SK-N-SH treated with all-trans-retinoic acid at 6 μM for 48 hours (cell line): ENCODE results near the gene PIEZO1.

Experiments used
- ATAC-seq: fragments of 200-7000 bp; cut with Tn5 transposase; 3 replicates; pipeline ENCODE4 v1.9.1; 2020; ENCODE audit warnings: mild to moderate bottlenecking, moderate library complexity
- ARNTL ChIP-seq: fragments of 450-650 bp; formaldehyde crosslinking; IDR thresholded peaks from 2 replicates; pipeline ENCODE4 v1.5.0; 2020; ENCODE audit warnings: low read depth, mild to moderate bottlenecking, moderate library complexity, borderline replicate concordance
- BACH2 ChIP-seq: fragments of 250-450 bp; sonication (Bioruptor Pico); IDR thresholded peaks from 2 replicates; pipeline ENCODE4 v1.9.0; 2021; ENCODE audit warnings: mild to moderate bottlenecking, borderline replicate concordance
- CSRNP3 ChIP-seq: fragments of 250-450 bp; sonication (Bioruptor Pico); IDR thresholded peaks from 2 replicates; pipeline ENCODE4 v1.5.1; 2021; ENCODE audit warnings: mild to moderate bottlenecking, moderate library complexity
- ESRRG ChIP-seq: fragments of 250-450 bp; sonication (Bioruptor Pico); IDR thresholded peaks from 2 replicates; pipeline ENCODE4 v1.6.1; 2021; ENCODE audit warnings: mild to moderate bottlenecking
- GLIS3 ChIP-seq: fragments of 250-450 bp; sonication (Bioruptor Pico); IDR thresholded peaks from 2 replicates; pipeline ENCODE4 v1.5.0; 2020; ENCODE audit warnings: mild to moderate bottlenecking, moderate library complexity
- ISL1 ChIP-seq: fragments of 250-450 bp; sonication (Bioruptor Pico); IDR thresholded peaks from 2 replicates; pipeline ENCODE4 v2.1.2; 2022; ENCODE audit warnings: mild to moderate bottlenecking, moderate library complexity
- OSR1 ChIP-seq: fragments of 250-450 bp; sonication (Bioruptor Pico); IDR thresholded peaks from 2 replicates; pipeline ENCODE4 v1.8.0; 2022; ENCODE audit warnings: moderate library complexity, mild to moderate bottlenecking, inconsistent platforms
- PATZ1 ChIP-seq: fragments of 250-450 bp; sonication (Bioruptor Pico); IDR thresholded peaks from 2 replicates; pipeline ENCODE4 v1.8.0; 2020; ENCODE audit warnings: mild to moderate bottlenecking, moderate library complexity, borderline replicate concordance
- POU6F1 ChIP-seq: fragments of 250-450 bp; sonication (Bioruptor Pico); IDR thresholded peaks from 2 replicates; pipeline ENCODE4 v1.8.0; 2021; ENCODE audit warnings: low read depth, mild to moderate bottlenecking, moderate library complexity, borderline replicate concordance
- PPARA ChIP-seq: fragments of 250-450 bp; sonication (Bioruptor Pico); IDR thresholded peaks from 2 replicates; pipeline ENCODE4 v1.5.0; 2020; ENCODE audit warnings: mild to moderate bottlenecking, borderline replicate concordance
- RARB ChIP-seq: fragments of 250-450 bp; sonication (Bioruptor Pico); IDR thresholded peaks from 2 replicates; pipeline ENCODE4 v1.8.0; 2021; ENCODE audit warnings: mild to moderate bottlenecking, moderate library complexity
- SNAI2 ChIP-seq: fragments of 250-450 bp; sonication (Bioruptor Pico); IDR thresholded peaks from 2 replicates; pipeline ENCODE4 v1.5.0; 2020; ENCODE audit warnings: mild to moderate bottlenecking, moderate library complexity
- TCF4 ChIP-seq: fragments of 250-450 bp; sonication (Bioruptor Pico); IDR thresholded peaks from 2 replicates; pipeline ENCODE4 v1.8.0; 2021; ENCODE audit warnings: mild to moderate bottlenecking, moderate library complexity, borderline replicate concordance
- TOX ChIP-seq: fragments of 250-450 bp; sonication (Bioruptor Pico); IDR thresholded peaks from 2 replicates; pipeline ENCODE4 v1.8.0; 2021; ENCODE audit warnings: mild to moderate bottlenecking, moderate library complexity, borderline replicate concordance
- ZFP30 ChIP-seq: fragments of 450-650 bp; formaldehyde crosslinking; IDR thresholded peaks from 2 replicates; pipeline ENCODE4 v1.5.0; 2022; ENCODE audit warnings: mild to moderate bottlenecking, moderate library complexity
- ZNF565 ChIP-seq: fragments of 450-650 bp; formaldehyde crosslinking; conservative IDR thresholded peaks from 2 replicates; pipeline ENCODE4 v1.5.0; 2020; ENCODE audit warnings: low read depth, mild to moderate bottlenecking, moderate library complexity
- ZNF70 ChIP-seq: fragments of 450-650 bp; formaldehyde crosslinking; IDR thresholded peaks from 2 replicates; pipeline ENCODE4 v1.5.0; 2020; ENCODE audit warnings: mild to moderate bottlenecking, moderate library complexity
- ZNF8 ChIP-seq: fragments of 450-650 bp; formaldehyde crosslinking; IDR thresholded peaks from 2 replicates; pipeline ENCODE4 v1.5.0; 2020; ENCODE audit warnings: mild to moderate bottlenecking, moderate library complexity
- TF ChIP-seq, protein P1 (sequence below): fragments of 250-450 bp; sonication (Bioruptor Pico); IDR thresholded peaks from 2 replicates; pipeline ENCODE4 v1.5.1; 2020; ENCODE audit warnings: low read depth, mild to moderate bottlenecking, moderate library complexity
- TF ChIP-seq, protein P2 (sequence below): fragments of 250-450 bp; sonication (Bioruptor Pico); IDR thresholded peaks from 2 replicates; pipeline ENCODE4 v1.5.0; 2020; ENCODE audit warnings: mild to moderate bottlenecking, moderate library complexity

PIEZO1 gene

DNA sequence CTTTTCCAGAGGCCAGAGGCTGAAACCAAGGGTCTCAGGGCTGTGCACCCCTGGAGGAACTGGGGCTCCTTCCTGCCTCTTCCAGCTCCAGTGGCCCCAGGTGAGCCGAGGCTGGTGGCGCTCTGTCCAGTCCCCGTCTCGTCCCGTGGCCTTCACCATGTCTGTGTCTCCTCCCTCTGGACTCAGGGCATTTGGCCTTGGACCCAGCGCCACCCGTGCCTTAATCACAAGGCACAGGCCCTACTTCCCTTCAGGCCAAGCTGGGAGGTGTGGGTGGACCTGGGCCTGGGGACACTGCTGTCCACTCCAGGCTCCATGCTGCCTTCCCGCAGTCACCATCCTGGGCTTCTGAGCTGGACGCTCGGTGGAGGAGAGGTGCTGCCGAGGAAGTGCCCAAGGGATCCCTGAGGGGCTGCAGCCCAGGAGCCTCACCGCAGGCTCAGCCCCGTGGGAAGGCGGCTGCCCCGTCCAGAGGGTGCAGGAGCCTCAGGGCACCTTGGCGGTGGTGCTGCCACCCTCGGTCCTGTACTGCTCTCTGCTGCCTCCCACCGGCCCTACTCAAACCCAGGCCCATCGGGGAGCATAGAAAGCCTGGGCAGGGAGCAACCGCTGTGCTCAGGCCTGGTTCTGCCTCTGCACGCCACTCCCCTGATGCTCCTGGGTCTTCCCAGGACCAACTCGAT, 36.3 kb upstream of the PIEZO1 start:
- no peak for ATAC-seq
- TF ChIP-seq TCF4 (CRISPR knock-in tag) = no peak
- TF ChIP-seq SNAI2 (CRISPR knock-in tag) = no peak
- TF ChIP-seq POU6F1 = no peak
- no peak for TF ChIP-seq GLIS3 (CRISPR knock-in tag)
- TF ChIP-seq, protein P1, sequence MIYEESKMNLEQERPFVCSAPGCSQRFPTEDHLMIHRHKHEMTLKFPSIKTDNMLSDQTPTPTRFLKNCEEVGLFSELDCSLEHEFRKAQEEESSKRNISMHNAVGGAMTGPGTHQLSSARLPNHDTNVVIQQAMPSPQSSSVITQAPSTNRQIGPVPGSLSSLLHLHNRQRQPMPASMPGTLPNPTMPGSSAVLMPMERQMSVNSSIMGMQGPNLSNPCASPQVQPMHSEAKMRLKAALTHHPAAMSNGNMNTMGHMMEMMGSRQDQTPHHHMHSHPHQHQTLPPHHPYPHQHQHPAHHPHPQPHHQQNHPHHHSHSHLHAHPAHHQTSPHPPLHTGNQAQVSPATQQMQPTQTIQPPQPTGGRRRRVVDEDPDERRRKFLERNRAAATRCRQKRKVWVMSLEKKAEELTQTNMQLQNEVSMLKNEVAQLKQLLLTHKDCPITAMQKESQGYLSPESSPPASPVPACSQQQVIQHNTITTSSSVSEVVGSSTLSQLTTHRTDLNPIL (CRISPR knock-in tag) = no peak
- no peak for TF ChIP-seq PATZ1 (CRISPR knock-in tag)
- no peak for TF ChIP-seq OSR1
- TF ChIP-seq ZNF8 = no peak
- TF ChIP-seq TOX (CRISPR knock-in tag) = no peak
- TF ChIP-seq BACH2 = no peak
- no peak for TF ChIP-seq RARB
- no peak for TF ChIP-seq ISL1
- TF ChIP-seq CSRNP3 = no peak
- TF ChIP-seq ZNF565 (CRISPR knock-in tag) = no peak
- TF ChIP-seq, all 23 proteins: peak for 0

DNA sequence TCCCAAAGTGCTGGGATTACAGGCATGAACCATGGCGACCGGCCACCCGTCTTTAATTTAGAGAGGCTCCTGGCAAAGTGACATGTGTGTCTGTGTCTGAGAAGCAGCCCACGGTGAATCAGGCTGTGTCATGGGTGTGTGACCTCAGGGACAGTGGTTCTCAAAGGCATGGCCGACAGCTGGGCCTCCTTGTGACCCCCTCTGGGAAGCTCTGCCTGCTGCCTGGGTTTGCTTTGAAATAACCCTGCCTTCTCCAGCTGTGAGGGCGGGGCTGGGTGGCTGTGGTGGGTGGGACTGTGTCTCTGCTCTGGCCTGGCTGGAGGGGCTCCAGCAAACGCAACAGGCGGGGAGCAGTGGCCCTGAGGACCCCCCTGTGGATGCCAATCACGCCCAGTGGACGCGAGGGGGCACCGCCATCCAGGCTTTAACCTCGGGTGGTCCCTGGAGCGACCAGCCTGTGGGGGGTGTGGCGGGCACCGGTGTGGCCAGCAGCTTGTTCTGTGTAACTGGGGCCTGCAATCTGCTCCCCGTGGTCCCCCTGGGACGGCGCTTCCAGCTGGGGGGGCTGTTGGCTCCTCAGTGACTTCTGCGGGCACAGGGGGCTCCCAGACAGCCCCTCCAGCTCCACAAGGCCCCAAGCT, 35.5 kb upstream of the PIEZO1 start:
- TF ChIP-seq OSR1 (no peak), BACH2 (no peak), PPARA (no peak), GLIS3 (CRISPR knock-in tag) (no peak), TCF4 (CRISPR knock-in tag) (no peak), ARNTL (no peak), ZFP30 (CRISPR knock-in tag) (no peak), ISL1 (no peak), ZNF70 (no peak), ESRRG (CRISPR knock-in tag) (no peak)
- TF ChIP-seq, protein P2, sequence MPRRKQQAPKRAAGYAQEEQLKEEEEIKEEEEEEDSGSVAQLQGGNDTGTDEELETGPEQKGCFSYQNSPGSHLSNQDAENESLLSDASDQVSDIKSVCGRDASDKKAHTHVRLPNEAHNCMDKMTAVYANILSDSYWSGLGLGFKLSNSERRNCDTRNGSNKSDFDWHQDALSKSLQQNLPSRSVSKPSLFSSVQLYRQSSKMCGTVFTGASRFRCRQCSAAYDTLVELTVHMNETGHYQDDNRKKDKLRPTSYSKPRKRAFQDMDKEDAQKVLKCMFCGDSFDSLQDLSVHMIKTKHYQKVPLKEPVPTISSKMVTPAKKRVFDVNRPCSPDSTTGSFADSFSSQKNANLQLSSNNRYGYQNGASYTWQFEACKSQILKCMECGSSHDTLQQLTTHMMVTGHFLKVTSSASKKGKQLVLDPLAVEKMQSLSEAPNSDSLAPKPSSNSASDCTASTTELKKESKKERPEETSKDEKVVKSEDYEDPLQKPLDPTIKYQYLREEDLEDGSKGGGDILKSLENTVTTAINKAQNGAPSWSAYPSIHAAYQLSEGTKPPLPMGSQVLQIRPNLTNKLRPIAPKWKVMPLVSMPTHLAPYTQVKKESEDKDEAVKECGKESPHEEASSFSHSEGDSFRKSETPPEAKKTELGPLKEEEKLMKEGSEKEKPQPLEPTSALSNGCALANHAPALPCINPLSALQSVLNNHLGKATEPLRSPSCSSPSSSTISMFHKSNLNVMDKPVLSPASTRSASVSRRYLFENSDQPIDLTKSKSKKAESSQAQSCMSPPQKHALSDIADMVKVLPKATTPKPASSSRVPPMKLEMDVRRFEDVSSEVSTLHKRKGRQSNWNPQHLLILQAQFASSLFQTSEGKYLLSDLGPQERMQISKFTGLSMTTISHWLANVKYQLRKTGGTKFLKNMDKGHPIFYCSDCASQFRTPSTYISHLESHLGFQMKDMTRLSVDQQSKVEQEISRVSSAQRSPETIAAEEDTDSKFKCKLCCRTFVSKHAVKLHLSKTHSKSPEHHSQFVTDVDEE (CRISPR knock-in tag) = no peak
- TF ChIP-seq, protein P1 (CRISPR knock-in tag) = no peak
- TF ChIP-seq, all 23 proteins: peak for 0

More for the DNA sequence above, 35.5 kb upstream of the PIEZO1 start:
- no peak for ATAC-seq
